ENCODE data around the gene INAVA. TPM values are rescaled to one million over a fixed set of nuclear protein-coding genes. Genes with fewer than 3 reads are reported as not detected.

INAVA gene
- total RNA-seq, 1 experiment from 2014 or later = 41.2 TPM

DNA sequence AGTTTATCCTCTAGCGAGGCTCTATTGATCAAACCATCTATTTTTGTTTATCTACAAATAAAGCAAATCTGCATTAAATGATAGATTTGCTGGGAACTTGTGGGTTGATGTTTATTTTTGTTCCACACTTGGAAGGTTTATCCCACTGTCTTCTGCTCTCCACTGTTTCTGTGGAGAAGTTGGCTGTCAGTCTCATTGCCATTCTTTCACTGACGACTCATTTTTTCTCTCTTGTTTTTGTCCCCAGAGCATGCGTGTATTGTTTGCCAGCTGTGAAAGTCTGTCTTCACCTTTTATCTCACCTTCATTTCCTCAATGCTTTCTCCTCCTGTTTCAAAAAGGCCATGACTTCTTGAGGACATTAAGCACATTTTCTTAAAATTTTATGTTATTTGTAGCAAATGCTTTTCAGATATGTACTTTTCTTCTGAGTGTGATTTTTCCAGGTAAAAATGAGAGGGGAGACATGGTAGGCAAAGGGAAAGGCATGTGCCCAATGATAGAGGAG, 52.4 kb downstream of the INAVA start:
- H3K36me3 Mint-ChIP-seq = peaks cover 7% of the 10 kb centered on the region
- ChIA-PET CTCF (interaction anchor here (1.2 kb wide), 1 partner anchor 25 kb away, joined by 3 read pairs; no protein-coding TSS in a partner anchor), POLR2A (no interaction called here)
- H3K27me3 Mint-ChIP-seq (ENCODE audit: low read depth) = no peaks in the 10 kb centered on the region
- no peak for ATAC-seq
- no peaks in the 10 kb centered on the region for H3K4me1 Mint-ChIP-seq
- peaks cover 23% of the 10 kb centered on the region for H3K9me3 Mint-ChIP-seq
- TF ChIP-seq, protein P1, sequence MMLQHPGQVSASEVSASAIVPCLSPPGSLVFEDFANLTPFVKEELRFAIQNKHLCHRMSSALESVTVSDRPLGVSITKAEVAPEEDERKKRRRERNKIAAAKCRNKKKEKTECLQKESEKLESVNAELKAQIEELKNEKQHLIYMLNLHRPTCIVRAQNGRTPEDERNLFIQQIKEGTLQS (CRISPR knock-in tag; conservative IDR thresholded peaks at IDR 0.05) = no peak
- peak; percentile 95 for TF ChIP-seq ZNF317 (CRISPR knock-in tag; IDR thresholded peaks at IDR 0.05; ENCODE audit: borderline replicate concordance, low read depth)
- no peak overlapping the region for H3K4me3 Mint-ChIP-seq
- no peak overlapping the region for H3K27ac Mint-ChIP-seq
- DNase-seq (ENCODE audit: low spot score) = no peak

DNA sequence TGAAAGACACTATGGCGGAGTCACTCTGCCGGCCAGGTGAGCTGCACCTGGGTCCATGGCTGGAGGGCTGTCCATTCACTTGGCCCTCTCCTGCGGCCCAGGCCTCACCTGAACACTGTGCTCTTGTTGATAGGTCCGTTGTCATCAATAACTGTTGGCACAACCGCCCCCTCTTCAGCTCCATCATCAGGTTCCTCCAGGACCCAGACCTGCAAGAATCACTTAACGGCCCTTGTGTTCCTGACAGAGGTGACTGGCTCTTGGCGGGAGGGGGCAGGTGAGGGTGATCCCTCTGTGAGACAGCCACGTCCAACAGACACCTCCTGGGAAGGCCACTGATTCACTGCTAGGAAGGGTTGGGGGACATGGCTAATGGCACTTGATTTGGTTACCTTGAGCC, 54.9 kb downstream of the INAVA start:
- ChIA-PET CTCF (interaction anchor here (1.8 kb wide), 1 partner anchor 22 kb away, joined by 4 read pairs; no protein-coding TSS in a partner anchor), POLR2A (no interaction called here)
- Mint-ChIP-seq H3K9me3 (peaks cover 23% of the 10 kb centered on the region), H3K36me3 (peaks cover 7% of the 10 kb centered on the region), H3K27ac (no peak overlapping the region), H3K4me3 (no peak overlapping the region), H3K27me3 (ENCODE audit: low read depth) (no peaks in the 10 kb centered on the region), H3K4me1 (no peaks in the 10 kb centered on the region)
- ATAC-seq (no peak), DNase-seq (ENCODE audit: low spot score) (no peak)
- TF ChIP-seq FOXK1 (CRISPR knock-in tag; IDR thresholded peaks at IDR 0.05) = no peak

DNA sequence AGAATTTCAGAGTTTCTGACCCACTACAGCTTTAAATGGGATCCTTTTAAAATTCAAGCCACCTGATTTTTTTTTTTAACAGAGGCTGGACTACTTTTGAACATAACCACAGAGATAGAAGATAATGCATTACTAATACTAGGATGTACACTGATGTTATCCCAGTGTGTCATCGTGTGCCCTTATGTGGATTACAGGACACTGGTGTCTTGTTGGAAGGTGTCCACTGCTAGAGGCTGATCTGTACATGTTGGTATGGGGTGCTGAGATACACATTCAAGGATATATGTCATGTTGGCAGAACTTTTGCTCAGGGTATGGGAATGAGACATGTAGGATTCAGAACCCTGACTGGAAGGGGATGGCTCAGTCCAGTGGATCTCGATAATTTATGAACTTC, 56.3 kb downstream of the INAVA start:
- Mint-ChIP-seq H3K4me1 (no peaks in the 10 kb centered on the region), H3K4me3 (no peak overlapping the region), H3K27me3 (ENCODE audit: low read depth) (no peaks in the 10 kb centered on the region), H3K9me3 (peaks cover 17% of the 10 kb centered on the region), H3K36me3 (peaks cover 7% of the 10 kb centered on the region), H3K27ac (no peak overlapping the region)
- POLR2A ChIA-PET = no interaction called here
- DNase-seq (ENCODE audit: low spot score) = no peak
- no peak for TF ChIP-seq FOXK1 (CRISPR knock-in tag; IDR thresholded peaks at IDR 0.05)
- TF ChIP-seq MLX (CRISPR knock-in tag; IDR thresholded peaks at IDR 0.05) = no peak
- TF ChIP-seq FOXJ3 (CRISPR knock-in tag; IDR thresholded peaks at IDR 0.05; ENCODE audit: borderline replicate concordance) = no peak
- TF ChIP-seq, protein P2, sequence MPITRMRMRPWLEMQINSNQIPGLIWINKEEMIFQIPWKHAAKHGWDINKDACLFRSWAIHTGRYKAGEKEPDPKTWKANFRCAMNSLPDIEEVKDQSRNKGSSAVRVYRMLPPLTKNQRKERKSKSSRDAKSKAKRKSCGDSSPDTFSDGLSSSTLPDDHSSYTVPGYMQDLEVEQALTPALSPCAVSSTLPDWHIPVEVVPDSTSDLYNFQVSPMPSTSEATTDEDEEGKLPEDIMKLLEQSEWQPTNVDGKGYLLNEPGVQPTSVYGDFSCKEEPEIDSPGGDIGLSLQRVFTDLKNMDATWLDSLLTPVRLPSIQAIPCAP (CRISPR knock-in tag; IDR thresholded peaks at IDR 0.05) = no peak
- TF ChIP-seq, protein P3, sequence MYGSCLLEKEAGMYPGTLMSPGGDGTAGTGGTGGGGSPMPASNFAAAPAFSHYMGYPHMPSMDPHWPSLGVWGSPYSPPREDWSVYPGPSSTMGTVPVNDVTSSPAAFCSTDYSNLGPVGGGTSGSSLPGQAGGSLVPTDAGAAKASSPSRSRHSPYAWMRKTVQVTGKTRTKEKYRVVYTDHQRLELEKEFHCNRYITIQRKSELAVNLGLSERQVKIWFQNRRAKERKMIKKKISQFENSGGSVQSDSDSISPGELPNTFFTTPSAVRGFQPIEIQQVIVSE (CRISPR knock-in tag; IDR thresholded peaks at IDR 0.05; ENCODE audit: borderline replicate concordance) = no peak
- no peak for TF ChIP-seq ESRRA (CRISPR knock-in tag; IDR thresholded peaks at IDR 0.05; ENCODE audit: borderline replicate concordance)
- TF ChIP-seq NFATC4 (CRISPR knock-in tag; IDR thresholded peaks at IDR 0.05) = no peak
- TF ChIP-seq ZSCAN18 (CRISPR knock-in tag; IDR thresholded peaks at IDR 0.05) = no peak
- no peak for TF ChIP-seq JUN (CRISPR knock-in tag; IDR thresholded peaks at IDR 0.05)
- no peak for TF ChIP-seq CREM (CRISPR knock-in tag; IDR thresholded peaks at IDR 0.05)
- no peak for TF ChIP-seq CBFB (CRISPR knock-in tag; IDR thresholded peaks at IDR 0.05; ENCODE audit: low read depth)
- CTCF ChIA-PET = interaction anchor here (1.5 to 1.8 kb wide), 2 partner anchors 21 to 29 kb away, joined by 4 to 8 read pairs; no protein-coding TSS in a partner anchor
- no peak for ATAC-seq

DNA sequence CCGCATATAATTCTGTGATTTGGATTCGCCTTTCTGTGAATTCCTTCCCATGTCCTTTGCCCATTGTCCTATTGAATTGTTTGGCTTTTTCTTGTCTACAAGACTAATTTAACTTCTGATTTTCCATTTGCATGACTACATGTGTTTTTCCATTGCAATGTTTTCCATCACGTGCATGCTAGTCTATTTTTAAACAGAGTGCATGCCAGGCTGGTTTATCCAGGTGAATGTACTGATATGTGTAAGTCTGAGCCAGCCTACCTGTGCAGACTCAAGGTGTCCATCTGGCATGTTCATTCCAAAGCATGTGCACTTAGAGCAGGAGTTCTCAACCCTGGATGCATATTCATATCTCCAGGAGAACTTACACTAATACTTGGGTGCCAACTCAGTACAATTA, 59.7 kb downstream of the INAVA start:
- H3K4me1 Mint-ChIP-seq = peaks cover 3% of the 10 kb centered on the region; the same call in 1 of the 2 replicates
- H3K27ac Mint-ChIP-seq = no peak overlapping the region
- CTCF ChIA-PET = interaction anchor here (1.3 kb wide), 1 partner anchor 17 kb away, joined by 5 read pairs; no protein-coding TSS in a partner anchor
- DNase-seq (ENCODE audit: low spot score) (no peak), ATAC-seq (no peak)
- POLR2A ChIA-PET = no interaction called here
- no peak overlapping the region for H3K4me3 Mint-ChIP-seq
- no peaks in the 10 kb centered on the region for H3K9me3 Mint-ChIP-seq
- no peaks in the 10 kb centered on the region for H3K36me3 Mint-ChIP-seq
- no peaks in the 10 kb centered on the region for H3K27me3 Mint-ChIP-seq (ENCODE audit: low read depth)
- TF ChIP-seq, protein P4, sequence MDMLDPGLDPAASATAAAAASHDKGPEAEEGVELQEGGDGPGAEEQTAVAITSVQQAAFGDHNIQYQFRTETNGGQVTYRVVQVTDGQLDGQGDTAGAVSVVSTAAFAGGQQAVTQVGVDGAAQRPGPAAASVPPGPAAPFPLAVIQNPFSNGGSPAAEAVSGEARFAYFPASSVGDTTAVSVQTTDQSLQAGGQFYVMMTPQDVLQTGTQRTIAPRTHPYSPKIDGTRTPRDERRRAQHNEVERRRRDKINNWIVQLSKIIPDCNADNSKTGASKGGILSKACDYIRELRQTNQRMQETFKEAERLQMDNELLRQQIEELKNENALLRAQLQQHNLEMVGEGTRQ (CRISPR knock-in tag; IDR thresholded peaks at IDR 0.05) = no peak
- no peak for TF ChIP-seq NFYB (CRISPR knock-in tag; conservative IDR thresholded peaks at IDR 0.05; ENCODE audit: low read depth)
- no peak for TF ChIP-seq SP1 (CRISPR knock-in tag; conservative IDR thresholded peaks at IDR 0.05)
- TF ChIP-seq ESRRA (CRISPR knock-in tag; IDR thresholded peaks at IDR 0.05; ENCODE audit: borderline replicate concordance) = no peak
- no peak for TF ChIP-seq TEAD1 (CRISPR knock-in tag; IDR thresholded peaks at IDR 0.05)
- TF ChIP-seq ZBTB21 (CRISPR knock-in tag; IDR thresholded peaks at IDR 0.05; ENCODE audit: borderline replicate concordance) = no peak
- TF ChIP-seq, protein P5, sequence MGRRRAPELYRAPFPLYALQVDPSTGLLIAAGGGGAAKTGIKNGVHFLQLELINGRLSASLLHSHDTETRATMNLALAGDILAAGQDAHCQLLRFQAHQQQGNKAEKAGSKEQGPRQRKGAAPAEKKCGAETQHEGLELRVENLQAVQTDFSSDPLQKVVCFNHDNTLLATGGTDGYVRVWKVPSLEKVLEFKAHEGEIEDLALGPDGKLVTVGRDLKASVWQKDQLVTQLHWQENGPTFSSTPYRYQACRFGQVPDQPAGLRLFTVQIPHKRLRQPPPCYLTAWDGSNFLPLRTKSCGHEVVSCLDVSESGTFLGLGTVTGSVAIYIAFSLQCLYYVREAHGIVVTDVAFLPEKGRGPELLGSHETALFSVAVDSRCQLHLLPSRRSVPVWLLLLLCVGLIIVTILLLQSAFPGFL (CRISPR knock-in tag; IDR thresholded peaks at IDR 0.05; ENCODE audit: borderline replicate concordance) = no peak
- TF ChIP-seq, protein P6, sequence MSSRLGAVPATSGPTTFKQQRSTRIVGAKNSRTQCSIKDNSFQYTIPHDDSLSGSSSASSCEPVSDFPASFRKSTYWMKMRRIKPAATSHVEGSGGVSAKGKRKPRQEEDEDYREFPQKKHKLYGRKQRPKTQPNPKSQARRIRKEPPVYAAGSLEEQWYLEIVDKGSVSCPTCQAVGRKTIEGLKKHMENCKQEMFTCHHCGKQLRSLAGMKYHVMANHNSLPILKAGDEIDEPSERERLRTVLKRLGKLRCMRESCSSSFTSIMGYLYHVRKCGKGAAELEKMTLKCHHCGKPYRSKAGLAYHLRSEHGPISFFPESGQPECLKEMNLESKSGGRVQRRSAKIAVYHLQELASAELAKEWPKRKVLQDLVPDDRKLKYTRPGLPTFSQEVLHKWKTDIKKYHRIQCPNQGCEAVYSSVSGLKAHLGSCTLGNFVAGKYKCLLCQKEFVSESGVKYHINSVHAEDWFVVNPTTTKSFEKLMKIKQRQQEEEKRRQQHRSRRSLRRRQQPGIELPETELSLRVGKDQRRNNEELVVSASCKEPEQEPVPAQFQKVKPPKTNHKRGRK (CRISPR knock-in tag; IDR thresholded peaks at IDR 0.05; ENCODE audit: borderline replicate concordance) = no peak
- TF ChIP-seq KAT7 (CRISPR knock-in tag; IDR thresholded peaks at IDR 0.05; ENCODE audit: borderline replicate concordance) = no peak
- TF ChIP-seq NR2C2 (CRISPR knock-in tag; IDR thresholded peaks at IDR 0.05) = no peak

Data from WTC11 (cell line).